ENCODE data around the gene PTGES. TPM values are rescaled to one million over a fixed set of nuclear protein-coding genes. Genes with fewer than 3 reads are reported as not detected.

Gene PTGES
- total RNA-seq, 1 experiment from 2014 or later: 2.4 TPM

DNA sequence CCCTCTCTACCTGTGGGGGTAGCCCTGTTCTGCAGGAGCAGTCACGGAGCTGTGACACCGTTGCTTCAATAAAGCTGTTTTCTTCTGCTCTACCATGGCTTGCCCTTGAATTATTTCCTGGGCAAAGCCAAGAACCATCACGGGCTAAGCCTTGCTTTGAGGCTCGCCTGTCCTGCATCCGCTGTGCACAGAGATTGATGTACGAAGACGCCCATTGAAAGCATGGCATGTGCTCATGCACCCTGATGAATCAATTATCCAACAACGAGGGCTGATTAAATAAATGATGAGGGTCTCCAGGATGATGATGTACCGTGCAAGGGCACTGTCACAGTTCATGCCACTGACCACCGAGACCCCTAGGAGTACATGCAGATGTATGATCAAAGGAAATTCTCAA, 20.7 kb downstream of the PTGES start:
- H4K5ac ChIP-seq (ENCODE audit: insufficient read length, low read depth, low read length): no peak overlapping the region
- no peaks in the 10 kb centered on the region for H4K20me1 ChIP-seq (ENCODE audit: control insufficient read depth, insufficient read depth, insufficient read length)
- peaks cover 4% of the 10 kb centered on the region for H3K27me3 Mint-ChIP-seq (ENCODE audit: low read depth)
- H3K56ac ChIP-seq (ENCODE audit: insufficient read length, low read depth, low read length): no peak overlapping the region
- H3K4me1 Mint-ChIP-seq: peaks cover 0 to 6% of the 10 kb centered on the region in 2 experiments; a peak in 2 of 4 replicates
- TF ChIP-seq, protein P1, sequence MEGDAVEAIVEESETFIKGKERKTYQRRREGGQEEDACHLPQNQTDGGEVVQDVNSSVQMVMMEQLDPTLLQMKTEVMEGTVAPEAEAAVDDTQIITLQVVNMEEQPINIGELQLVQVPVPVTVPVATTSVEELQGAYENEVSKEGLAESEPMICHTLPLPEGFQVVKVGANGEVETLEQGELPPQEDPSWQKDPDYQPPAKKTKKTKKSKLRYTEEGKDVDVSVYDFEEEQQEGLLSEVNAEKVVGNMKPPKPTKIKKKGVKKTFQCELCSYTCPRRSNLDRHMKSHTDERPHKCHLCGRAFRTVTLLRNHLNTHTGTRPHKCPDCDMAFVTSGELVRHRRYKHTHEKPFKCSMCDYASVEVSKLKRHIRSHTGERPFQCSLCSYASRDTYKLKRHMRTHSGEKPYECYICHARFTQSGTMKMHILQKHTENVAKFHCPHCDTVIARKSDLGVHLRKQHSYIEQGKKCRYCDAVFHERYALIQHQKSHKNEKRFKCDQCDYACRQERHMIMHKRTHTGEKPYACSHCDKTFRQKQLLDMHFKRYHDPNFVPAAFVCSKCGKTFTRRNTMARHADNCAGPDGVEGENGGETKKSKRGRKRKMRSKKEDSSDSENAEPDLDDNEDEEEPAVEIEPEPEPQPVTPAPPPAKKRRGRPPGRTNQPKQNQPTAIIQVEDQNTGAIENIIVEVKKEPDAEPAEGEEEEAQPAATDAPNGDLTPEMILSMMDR (conservative IDR thresholded peaks at IDR 0.05): no peak
- no peak overlapping the region for H3K4me2 ChIP-seq (ENCODE audit: insufficient read depth, insufficient read length, low read length)
- peak overlapping the region; percentile 60 for H2AK5ac ChIP-seq (ENCODE audit: insufficient read length, low read length)
- no peak overlapping the region for H2BK12ac ChIP-seq (ENCODE audit: insufficient read length, low read depth, low read length)
- H3K23ac ChIP-seq (ENCODE audit: insufficient read length, low read depth, low read length): no peak overlapping the region
- WGBS (ENCODE audit: extremely low coverage, insufficient read length, low lambda C conversion rate): no CpG with 5 or more reads among the region's 10 CpGs
- no peak overlapping the region for H3K27ac Mint-ChIP-seq
- H2BK15ac ChIP-seq (ENCODE audit: low read depth, low read length): no peak overlapping the region
- H4K8ac ChIP-seq (replicated peaks; ENCODE audit: insufficient read length, low read depth, low read length): no peak overlapping the region
- no peaks in the 10 kb centered on the region for H3K36me3 Mint-ChIP-seq (ENCODE audit: insufficient read depth in 1 of 3, low read depth in 3 of 3)
- H4K91ac ChIP-seq (ENCODE audit: insufficient read length, low read depth, low read length): no peak overlapping the region
- H2BK5ac ChIP-seq (ENCODE audit: insufficient read length, low read length): no peak overlapping the region
- H2BK120ac ChIP-seq (ENCODE audit: low read depth, low read length, poor library complexity, severe bottlenecking): no peak overlapping the region
- H3K4me1 ChIP-seq (ENCODE audit: insufficient read depth, low read length): no peaks in the 10 kb centered on the region
- 0 out of 2 replicates have a peak overlapping the region, but pooled peaks have one; percentile 71 for H3K14ac ChIP-seq (ENCODE audit: insufficient read depth, low read length)
- H2AFZ ChIP-seq (ENCODE audit: low read length): no peak overlapping the region
- H3K79me1 ChIP-seq (ENCODE audit: insufficient read depth, low read depth, low read length, poor library complexity, severe bottlenecking): no peaks in the 10 kb centered on the region
- H3K9ac ChIP-seq (ENCODE audit: extremely low read depth, insufficient read length, low read length): no peak overlapping the region
- no peaks in the 10 kb centered on the region for H3K79me2 ChIP-seq (ENCODE audit: insufficient read depth, low read length)
- no peak overlapping the region for H2BK20ac ChIP-seq (ENCODE audit: low read depth, low read length, poor library complexity, severe bottlenecking)
- H3K9me3 ChIP-seq (ENCODE audit: control insufficient read depth, low read depth, low read length): no peaks in the 10 kb centered on the region
- no peaks in the 10 kb centered on the region for H3K27me3 ChIP-seq (ENCODE audit: insufficient read depth, low read length)
- no peak overlapping the region for H3K4me3 Mint-ChIP-seq
- no peak overlapping the region for H3T11ph ChIP-seq (ENCODE audit: low read length)
- no peaks in the 10 kb centered on the region for H3K9me3 Mint-ChIP-seq
- no peak overlapping the region for H3K27ac ChIP-seq (ENCODE audit: insufficient read length, low read depth, low read length)
- peak overlapping the region; percentile 34 for H3K18ac ChIP-seq (ENCODE audit: insufficient read length, low read depth, low read length)
- no peaks in the 10 kb centered on the region for H3K23me2 ChIP-seq (ENCODE audit: insufficient read length, low read depth, low read length, poor library complexity, severe bottlenecking)
- no peak for DNase-seq
- H3K4ac ChIP-seq (ENCODE audit: low read depth, low read length): no peak overlapping the region

Data from H9 (cell line).